Glutamatergic neuron (in vitro differentiated cells): ENCODE measurements around the gene SESN3. TPM values are rescaled to one million over a fixed set of nuclear protein-coding genes. Genes with fewer than 3 reads are reported as not detected.
"Not testable (repeated sequence)": the region's sequence is repeated elsewhere in the genome, so short reads cannot be mapped to it uniquely, and the experiment has no call there.

Source experiments
- DNase-seq: peaks from one replicate; pipeline ENCODE4 v3.0.0; 2022
- H3K27ac Mint-ChIP-seq: one replicate; pipeline ENCODE4 v1.8.0; 2020; ENCODE audit warnings: mild to moderate bottlenecking, mixed read lengths, inconsistent platforms; ENCODE audit not compliant: unreplicated experiment
- H3K27me3 Mint-ChIP-seq: one replicate; pipeline ENCODE4 v1.8.0; 2020; ENCODE audit warnings: mild to moderate bottlenecking, moderate library complexity, mixed read lengths, inconsistent platforms; ENCODE audit not compliant: unreplicated experiment
- H3K36me3 Mint-ChIP-seq: one replicate; pipeline ENCODE4 v1.8.0; 2020; ENCODE audit warnings: mild to moderate bottlenecking, mixed read lengths, inconsistent platforms; ENCODE audit not compliant: unreplicated experiment
- H3K4me1 Mint-ChIP-seq: one replicate; pipeline ENCODE4 v1.8.0; 2020; ENCODE audit warnings: mild to moderate bottlenecking, low read depth, mixed read lengths, inconsistent platforms; ENCODE audit not compliant: unreplicated experiment
- H3K4me3 Mint-ChIP-seq: one replicate; pipeline ENCODE4 v1.8.0; 2020; ENCODE audit warnings: mild to moderate bottlenecking, mixed read lengths, inconsistent platforms; ENCODE audit not compliant: unreplicated experiment
- H3K9me3 Mint-ChIP-seq: one replicate; pipeline ENCODE4 v1.8.0; 2020; ENCODE audit warnings: mild to moderate bottlenecking, moderate library complexity, mixed read lengths, inconsistent platforms; ENCODE audit not compliant: unreplicated experiment
- total RNA-seq: library from RNA; stranded (reverse); fragmentation: NEBNext Ultra II Directional; extraction: Animal tissue kit (Norgen Biotek cat#: 25700); gene quantifications from one replicate; pipeline ENCODE4 v1.2.1, GENCODE V29; 2021; ENCODE audit not compliant: unreplicated experiment
- TF ChIP-seq, protein P1 (sequence below): fragments of 200-600 bp; sonication (generic); IDR thresholded peaks from one replicate; pipeline ENCODE4 v1.5.0; 2021; ENCODE audit not compliant: partially characterized antibody, unreplicated experiment

SESN3 gene
- total RNA-seq, 1 donor from 2014 or later: 213 TPM

DNA sequence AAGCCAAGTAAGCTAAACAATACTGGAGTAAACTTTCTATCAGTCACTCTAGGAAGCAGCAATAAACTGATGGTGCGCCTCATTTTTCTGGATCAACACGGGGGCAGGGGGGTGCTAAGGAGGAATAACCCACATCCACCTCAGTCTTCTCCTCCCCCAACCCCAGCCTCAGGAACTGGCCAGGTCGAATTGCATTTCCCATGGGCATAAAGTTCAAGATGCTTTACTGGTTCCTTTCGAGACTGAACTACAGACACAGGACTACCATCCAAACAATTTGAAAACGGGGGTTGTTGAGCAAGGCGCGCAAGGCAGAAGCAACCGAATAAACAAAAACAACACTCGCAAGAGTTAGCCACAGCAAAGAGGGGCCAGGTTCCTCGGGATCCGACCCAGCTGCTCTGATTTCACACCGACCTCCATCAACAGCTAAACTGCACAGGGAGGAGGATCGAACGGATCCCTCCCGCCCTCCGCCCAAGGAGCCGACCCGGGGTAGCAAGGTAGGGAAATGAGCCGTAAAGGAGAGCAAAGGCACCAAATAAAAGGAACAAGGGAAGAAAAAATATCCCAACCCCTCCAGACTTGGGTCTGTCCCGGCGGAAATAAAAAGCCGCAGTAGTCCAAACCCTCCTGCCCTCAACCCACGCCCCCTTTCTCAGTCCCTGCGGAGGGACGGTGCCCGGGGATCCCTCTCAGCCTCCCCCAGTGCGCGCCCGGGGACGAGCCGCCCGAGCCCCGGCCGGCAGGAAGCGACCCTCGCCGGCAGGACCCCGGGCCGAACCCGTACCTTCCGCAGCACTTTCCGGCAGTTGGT lies 801 bp downstream of the SESN3 start:
- Mint-ChIP-seq H3K4me1 (peaks cover 35% of the 10 kb centered on the region), H3K27me3 (peaks cover 2% of the 10 kb centered on the region), H3K27ac (peak overlapping the region; percentile 97), H3K4me3 (peak overlapping the region; percentile 99), H3K9me3 (peaks cover 13% of the 10 kb centered on the region), H3K36me3 (no peaks in the 10 kb centered on the region)
- TF ChIP-seq, protein P1, sequence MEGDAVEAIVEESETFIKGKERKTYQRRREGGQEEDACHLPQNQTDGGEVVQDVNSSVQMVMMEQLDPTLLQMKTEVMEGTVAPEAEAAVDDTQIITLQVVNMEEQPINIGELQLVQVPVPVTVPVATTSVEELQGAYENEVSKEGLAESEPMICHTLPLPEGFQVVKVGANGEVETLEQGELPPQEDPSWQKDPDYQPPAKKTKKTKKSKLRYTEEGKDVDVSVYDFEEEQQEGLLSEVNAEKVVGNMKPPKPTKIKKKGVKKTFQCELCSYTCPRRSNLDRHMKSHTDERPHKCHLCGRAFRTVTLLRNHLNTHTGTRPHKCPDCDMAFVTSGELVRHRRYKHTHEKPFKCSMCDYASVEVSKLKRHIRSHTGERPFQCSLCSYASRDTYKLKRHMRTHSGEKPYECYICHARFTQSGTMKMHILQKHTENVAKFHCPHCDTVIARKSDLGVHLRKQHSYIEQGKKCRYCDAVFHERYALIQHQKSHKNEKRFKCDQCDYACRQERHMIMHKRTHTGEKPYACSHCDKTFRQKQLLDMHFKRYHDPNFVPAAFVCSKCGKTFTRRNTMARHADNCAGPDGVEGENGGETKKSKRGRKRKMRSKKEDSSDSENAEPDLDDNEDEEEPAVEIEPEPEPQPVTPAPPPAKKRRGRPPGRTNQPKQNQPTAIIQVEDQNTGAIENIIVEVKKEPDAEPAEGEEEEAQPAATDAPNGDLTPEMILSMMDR: no peak
- peak; percentile 63 for DNase-seq

DNA sequence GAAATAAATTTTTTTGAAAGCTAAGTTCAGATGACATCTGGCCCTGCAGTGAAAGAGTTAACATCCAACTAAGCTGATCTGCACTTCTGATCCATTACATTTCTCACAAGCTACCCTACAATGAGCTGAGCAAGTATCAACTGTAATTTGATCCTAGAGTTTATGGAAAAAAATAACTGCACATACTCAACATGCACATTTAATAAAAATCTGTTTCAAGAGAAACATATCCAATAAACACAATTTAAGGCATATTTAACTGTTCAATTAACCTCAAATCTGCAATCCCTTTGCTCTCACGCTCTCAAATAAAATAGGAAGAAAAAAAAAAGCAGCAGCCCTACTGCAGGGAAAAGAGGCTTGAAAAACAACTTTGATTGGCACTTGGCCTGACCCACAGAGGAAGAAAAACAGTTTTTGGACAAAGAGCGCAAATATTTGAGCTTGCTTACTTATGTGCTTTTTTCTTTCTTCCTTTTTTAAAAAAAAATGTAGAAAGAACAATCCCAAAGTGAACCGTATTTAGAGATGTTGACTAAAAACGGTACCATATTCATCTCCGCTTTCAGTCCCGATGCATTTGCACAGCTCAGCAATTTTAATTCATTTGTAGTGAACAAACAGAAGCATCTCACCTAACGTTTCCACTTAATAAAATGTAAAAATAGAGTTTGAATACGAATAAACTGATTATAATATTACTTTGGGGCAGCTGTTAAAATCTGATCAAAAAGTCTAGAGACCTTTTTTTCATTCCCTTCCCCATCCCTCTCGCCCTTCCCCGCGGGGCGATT lies 1.6 kb downstream of the SESN3 start:
- Mint-ChIP-seq H3K27me3 (peaks cover 2% of the 10 kb centered on the region), H3K9me3 (peaks cover 13% of the 10 kb centered on the region)
- DNase-seq: no peak

DNA sequence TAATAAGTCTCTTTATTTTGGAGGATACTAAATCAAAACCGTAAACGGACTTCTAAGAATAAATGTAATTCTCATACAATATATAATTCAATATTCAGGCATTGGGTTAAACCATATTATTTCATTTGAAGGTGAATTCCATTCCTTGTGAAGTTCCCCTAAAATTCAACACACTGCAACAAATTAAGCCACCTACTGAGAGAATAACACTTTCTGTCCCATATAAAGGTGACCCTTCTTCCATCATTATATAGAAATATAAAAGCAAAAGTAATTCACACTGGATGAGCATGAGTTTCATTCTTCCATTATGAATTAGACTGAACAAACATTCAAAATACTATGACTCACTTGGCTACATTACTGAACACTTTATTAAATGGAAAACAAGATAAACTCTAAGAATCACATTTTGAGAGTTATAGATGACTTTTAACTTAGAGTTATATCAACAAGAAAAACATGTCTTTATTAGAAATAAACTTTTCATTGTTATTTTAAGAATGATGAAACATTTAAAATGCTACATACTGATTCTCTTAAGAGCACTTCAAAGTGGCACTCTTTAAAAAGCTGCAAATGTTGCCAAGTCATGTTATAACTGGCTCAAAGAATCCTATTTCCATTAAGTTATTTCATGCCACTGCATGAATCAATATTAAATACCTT lies 2.8 kb downstream of the SESN3 start:
- Mint-ChIP-seq H3K9me3 (peaks cover 13% of the 10 kb centered on the region), H3K4me1 (peaks cover 27% of the 10 kb centered on the region), H3K4me3 (peak overlapping the region; percentile 99), H3K36me3 (no peaks in the 10 kb centered on the region), H3K27ac (no peak overlapping the region), H3K27me3 (peaks cover 2% of the 10 kb centered on the region)
- no peak for DNase-seq
- TF ChIP-seq, protein P1: no peak

More for the DNA sequence above, 1.6 kb downstream of the SESN3 start:
- peak overlapping the region; percentile 97 for H3K27ac Mint-ChIP-seq
- TF ChIP-seq, protein P1: no peak
- no peaks in the 10 kb centered on the region for H3K36me3 Mint-ChIP-seq
- peaks cover 31% of the 10 kb centered on the region for H3K4me1 Mint-ChIP-seq
- peak overlapping the region; percentile 99 for H3K4me3 Mint-ChIP-seq

DNA sequence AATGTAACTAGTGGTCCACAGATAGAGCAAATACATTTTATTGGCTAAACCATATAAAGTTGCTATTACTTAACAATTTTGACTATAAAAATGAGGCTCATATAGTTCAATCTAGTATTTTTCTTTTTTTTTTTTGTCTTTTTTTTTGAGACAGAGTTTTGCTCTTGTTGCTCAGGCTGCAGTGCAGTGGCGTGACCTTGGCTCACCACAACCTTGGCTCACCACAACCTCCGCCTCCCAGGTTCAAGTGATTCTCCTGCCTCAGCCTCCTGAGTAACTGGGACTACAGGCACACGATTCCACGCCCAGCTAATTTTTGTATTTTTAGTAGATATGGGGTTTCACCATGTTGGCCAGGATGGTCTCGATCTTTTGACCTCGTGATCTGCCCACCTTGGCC lies 3.9 kb downstream of the SESN3 start:
- H3K36me3 Mint-ChIP-seq, H3K27me3 Mint-ChIP-seq, DNase-seq, H3K27ac Mint-ChIP-seq: not testable (repeated sequence)
- peak overlapping the region; percentile 71 for H3K4me3 Mint-ChIP-seq
- H3K9me3 Mint-ChIP-seq: peaks cover 13% of the 10 kb centered on the region
- peaks cover 23% of the 10 kb centered on the region for H3K4me1 Mint-ChIP-seq

DNA sequence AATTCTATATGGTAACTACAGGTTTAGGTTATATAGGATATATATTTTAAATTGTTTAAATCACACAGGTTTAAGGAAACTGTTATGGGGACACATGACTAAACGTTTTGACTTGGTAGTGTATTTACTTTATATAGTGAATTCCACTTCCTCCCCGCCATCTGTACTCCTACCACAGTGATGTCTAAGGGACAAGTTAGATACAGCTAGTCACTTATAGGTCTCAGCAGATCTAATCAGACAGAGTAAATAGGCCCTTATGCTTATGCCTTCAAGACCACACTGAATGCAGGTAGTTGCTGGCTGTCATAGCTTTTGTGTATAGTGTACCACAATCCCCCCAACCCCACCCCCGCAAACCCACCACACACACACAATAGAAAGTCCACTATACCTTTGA lies 8.2 kb downstream of the SESN3 start:
- TF ChIP-seq, protein P1: no peak
- no peaks in the 10 kb centered on the region for H3K27me3 Mint-ChIP-seq
- DNase-seq: no peak
- peaks cover 24% of the 10 kb centered on the region for H3K4me1 Mint-ChIP-seq
- peak overlapping the region; percentile 62 for H3K27ac Mint-ChIP-seq
- no peaks in the 10 kb centered on the region for H3K36me3 Mint-ChIP-seq
- no peak overlapping the region for H3K4me3 Mint-ChIP-seq
- H3K9me3 Mint-ChIP-seq: no peaks in the 10 kb centered on the region
